Progenitor cell of endocrine pancreas (in vitro differentiated cells): Measurements from ENCODE around the gene IFT122. TPM values are rescaled to one million over a fixed set of nuclear protein-coding genes. Genes with fewer than 3 reads are reported as not detected.

Source experiments
- DNase-seq: peaks from one replicate; pipeline ENCODE4 v3.0.0; 2021; ENCODE audit warnings: low spot score; ENCODE audit not compliant: unreplicated experiment
- H3K27ac Mint-ChIP-seq: 2 replicates; pipeline ENCODE4 v1.8.0; 2021; ENCODE audit warnings: mild to moderate bottlenecking, moderate library complexity, mixed read lengths
- H3K27me3 Mint-ChIP-seq: 2 replicates; pipeline ENCODE4 v1.8.0; 2021; ENCODE audit warnings: mixed read lengths
- H3K36me3 Mint-ChIP-seq: 2 replicates; pipeline ENCODE4 v1.8.0; 2022; ENCODE audit warnings: mixed read lengths; ENCODE audit not compliant: insufficient read depth
- H3K4me1 Mint-ChIP-seq: 2 replicates; pipeline ENCODE4 v1.8.0; 2021; ENCODE audit warnings: low read depth, mixed read lengths
- H3K4me3 Mint-ChIP-seq: 2 replicates; pipeline ENCODE4 v1.8.0; 2021; ENCODE audit warnings: low read depth, mild to moderate bottlenecking, moderate library complexity, mixed read lengths
- H3K9me3 Mint-ChIP-seq: 2 replicates; pipeline ENCODE4 v1.8.0; 2021; ENCODE audit warnings: low read depth, mixed read lengths
- total RNA-seq: library from RNA; stranded (reverse); gene quantifications from 2 replicates; pipeline ENCODE4 v1.2.1, GENCODE V29; 2021
- TF ChIP-seq, protein P1 (sequence below): fragments of 200-600 bp; sonication (generic); IDR thresholded peaks from one replicate; pipeline ENCODE4 v1.5.0; 2021; ENCODE audit warnings: antibody characterized with exemption, mild to moderate bottlenecking; ENCODE audit not compliant: unreplicated experiment

IFT122 gene
- total RNA-seq, 1 donor from 2014 or later: 75.6 TPM

DNA sequence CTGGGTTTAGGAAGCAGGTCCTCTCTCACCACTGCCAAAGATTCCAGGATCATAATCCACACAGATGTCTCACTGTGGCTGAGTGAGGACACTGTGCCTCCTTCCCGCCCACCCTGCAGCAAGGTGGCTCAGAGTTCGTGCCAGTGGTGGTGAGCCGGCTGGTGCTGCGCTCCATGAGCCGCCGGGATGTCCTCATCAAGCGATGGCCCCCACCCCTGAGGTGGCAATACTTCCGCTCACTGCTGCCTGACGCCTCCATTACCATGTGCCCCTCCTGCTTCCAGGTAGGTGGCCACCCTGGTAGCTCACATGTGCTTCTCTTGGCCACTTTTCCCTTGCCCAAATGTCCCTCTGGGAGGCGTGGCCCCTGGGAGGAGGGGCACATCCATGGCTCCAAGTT, 79.4 kb downstream of the IFT122 start:
- no peak overlapping the region for H3K4me3 Mint-ChIP-seq
- H3K27me3 Mint-ChIP-seq: no peaks in the 10 kb centered on the region
- TF ChIP-seq, protein P1, sequence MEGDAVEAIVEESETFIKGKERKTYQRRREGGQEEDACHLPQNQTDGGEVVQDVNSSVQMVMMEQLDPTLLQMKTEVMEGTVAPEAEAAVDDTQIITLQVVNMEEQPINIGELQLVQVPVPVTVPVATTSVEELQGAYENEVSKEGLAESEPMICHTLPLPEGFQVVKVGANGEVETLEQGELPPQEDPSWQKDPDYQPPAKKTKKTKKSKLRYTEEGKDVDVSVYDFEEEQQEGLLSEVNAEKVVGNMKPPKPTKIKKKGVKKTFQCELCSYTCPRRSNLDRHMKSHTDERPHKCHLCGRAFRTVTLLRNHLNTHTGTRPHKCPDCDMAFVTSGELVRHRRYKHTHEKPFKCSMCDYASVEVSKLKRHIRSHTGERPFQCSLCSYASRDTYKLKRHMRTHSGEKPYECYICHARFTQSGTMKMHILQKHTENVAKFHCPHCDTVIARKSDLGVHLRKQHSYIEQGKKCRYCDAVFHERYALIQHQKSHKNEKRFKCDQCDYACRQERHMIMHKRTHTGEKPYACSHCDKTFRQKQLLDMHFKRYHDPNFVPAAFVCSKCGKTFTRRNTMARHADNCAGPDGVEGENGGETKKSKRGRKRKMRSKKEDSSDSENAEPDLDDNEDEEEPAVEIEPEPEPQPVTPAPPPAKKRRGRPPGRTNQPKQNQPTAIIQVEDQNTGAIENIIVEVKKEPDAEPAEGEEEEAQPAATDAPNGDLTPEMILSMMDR: no peak
- H3K27ac Mint-ChIP-seq: no peak overlapping the region
- no peak for DNase-seq
- H3K4me1 Mint-ChIP-seq: no peaks in the 10 kb centered on the region
- peaks cover 1% of the 10 kb centered on the region for H3K36me3 Mint-ChIP-seq
- H3K9me3 Mint-ChIP-seq: no peaks in the 10 kb centered on the region

DNA sequence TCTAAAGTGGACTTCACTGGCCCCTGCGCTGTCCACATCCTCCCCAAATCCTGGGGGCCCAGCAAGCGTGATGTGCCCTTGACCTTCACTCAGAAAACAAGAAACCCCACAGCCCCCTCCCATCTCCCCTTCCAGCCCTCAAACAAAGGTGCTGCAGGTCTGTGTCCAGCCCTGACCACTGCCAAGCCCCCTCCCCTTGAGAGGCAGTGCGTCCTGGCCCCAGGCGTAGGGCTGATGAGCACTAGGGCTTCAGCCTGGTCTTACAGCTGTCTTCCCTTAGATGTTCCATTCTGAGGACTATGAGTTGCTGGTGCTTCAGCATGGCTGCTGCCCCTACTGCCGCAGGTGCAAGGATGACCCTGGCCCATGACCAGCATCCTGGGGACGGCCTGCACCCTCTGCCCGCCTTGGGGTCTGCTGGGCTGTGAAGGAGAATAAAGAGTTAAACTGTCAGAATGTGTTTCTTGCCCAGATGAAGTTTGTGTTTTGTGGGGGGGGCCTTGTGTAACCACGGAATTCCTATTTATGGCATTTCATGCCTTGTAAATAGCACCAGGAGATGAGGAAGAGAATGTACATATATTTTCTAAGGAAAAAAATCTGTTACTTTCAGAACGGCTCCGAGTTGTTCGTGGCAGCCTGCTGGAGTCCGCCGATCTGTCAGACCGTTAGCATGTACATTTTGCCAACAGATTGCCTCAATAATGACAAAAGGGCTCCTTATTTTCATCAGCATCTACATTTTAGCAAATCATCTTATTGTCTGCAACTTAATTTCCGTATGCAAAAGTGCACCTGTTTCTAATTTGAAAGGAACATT, 80.1 kb downstream of the IFT122 start:
- Mint-ChIP-seq H3K4me3 (no peak overlapping the region), H3K27me3 (no peaks in the 10 kb centered on the region), H3K27ac (no peak overlapping the region), H3K9me3 (no peaks in the 10 kb centered on the region), H3K36me3 (peaks cover 1% of the 10 kb centered on the region), H3K4me1 (no peaks in the 10 kb centered on the region)
- no peak for DNase-seq
- TF ChIP-seq, protein P1: no peak

DNA sequence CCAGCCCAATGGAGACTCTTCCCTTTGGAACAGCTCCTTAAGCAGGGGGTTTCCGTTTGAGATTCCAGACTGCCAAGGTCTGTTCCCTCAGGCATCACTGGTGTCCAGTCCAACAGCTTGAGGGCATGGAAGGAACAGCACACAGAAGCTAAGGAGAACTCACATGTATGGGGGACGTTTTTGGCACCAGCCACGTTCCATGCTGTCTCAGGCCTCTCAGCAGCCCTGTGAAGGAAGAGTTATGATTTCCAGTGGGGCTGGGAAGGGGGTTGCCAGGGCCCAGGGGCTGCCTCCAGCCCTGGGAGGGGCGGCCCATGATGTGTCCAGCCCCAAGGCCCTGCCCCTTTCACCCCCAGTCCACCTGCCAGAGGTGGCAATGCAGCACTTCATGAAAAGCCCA, 80.9 kb downstream of the IFT122 start:
- H3K36me3 Mint-ChIP-seq: peaks cover 1% of the 10 kb centered on the region
- no peak overlapping the region for H3K27ac Mint-ChIP-seq
- TF ChIP-seq, protein P1: no peak
- no peaks in the 10 kb centered on the region for H3K27me3 Mint-ChIP-seq
- H3K4me1 Mint-ChIP-seq: no peaks in the 10 kb centered on the region
- no peak for DNase-seq
- H3K9me3 Mint-ChIP-seq: no peaks in the 10 kb centered on the region
- H3K4me3 Mint-ChIP-seq: no peak overlapping the region

DNA sequence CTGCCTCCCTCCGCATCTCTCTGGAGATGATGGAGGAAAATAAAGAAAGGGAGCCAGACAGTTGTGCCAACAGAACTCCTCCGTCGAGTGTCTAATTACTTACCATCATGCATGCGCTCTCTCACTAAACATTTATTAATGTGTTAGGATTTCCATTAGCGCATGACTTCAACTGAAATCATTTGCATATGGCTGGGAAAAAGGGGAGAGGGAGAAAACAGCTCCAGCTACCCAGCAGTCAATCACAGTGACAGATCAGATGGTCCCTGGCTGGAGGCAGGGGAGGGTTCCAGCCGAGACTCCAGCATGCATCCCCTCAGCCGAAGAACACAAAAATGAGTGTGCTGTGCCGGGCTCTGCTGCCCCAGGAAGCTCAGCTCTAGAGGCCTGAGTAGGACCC, 81.6 kb downstream of the IFT122 start:
- no peaks in the 10 kb centered on the region for H3K9me3 Mint-ChIP-seq
- no peak overlapping the region for H3K27ac Mint-ChIP-seq
- H3K36me3 Mint-ChIP-seq: peaks cover 1% of the 10 kb centered on the region
- no peaks in the 10 kb centered on the region for H3K4me1 Mint-ChIP-seq
- TF ChIP-seq, protein P1: no peak
- no peak for DNase-seq
- H3K27me3 Mint-ChIP-seq: no peaks in the 10 kb centered on the region
- H3K4me3 Mint-ChIP-seq: no peak overlapping the region

DNA sequence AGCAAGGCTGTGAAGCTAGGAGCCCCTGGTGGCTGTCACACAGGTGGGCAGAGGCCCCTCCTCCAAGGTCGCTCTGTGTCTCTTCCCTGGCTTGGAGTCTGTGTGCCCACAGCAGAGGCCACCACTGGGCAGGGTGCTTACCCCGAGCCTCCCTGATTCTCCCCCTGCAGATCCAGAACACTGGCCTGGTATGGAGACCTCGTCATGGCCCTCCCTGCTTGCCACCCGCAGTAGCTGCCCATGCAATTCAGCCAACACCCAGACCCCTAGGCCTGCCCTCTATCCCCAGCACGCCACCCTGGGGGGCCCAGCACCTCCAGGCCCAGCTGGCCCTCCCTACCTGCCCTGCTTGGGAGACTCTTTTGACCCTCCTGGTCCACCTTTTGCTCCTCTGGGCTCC, 82.9 kb downstream of the IFT122 start:
- TF ChIP-seq, protein P1: no peak
- Mint-ChIP-seq H3K27me3 (no peaks in the 10 kb centered on the region), H3K4me3 (no peak overlapping the region), H3K9me3 (no peaks in the 10 kb centered on the region), H3K27ac (no peak overlapping the region), H3K4me1 (no peaks in the 10 kb centered on the region), H3K36me3 (no peaks in the 10 kb centered on the region)
- DNase-seq: no peak
